Measurements from ENCODE around the gene EMB.
"Not testable (repeated sequence)": the region's sequence is repeated elsewhere in the genome, so short reads cannot be mapped to it uniquely, and the experiment has no call there.

EMB gene

DNA sequence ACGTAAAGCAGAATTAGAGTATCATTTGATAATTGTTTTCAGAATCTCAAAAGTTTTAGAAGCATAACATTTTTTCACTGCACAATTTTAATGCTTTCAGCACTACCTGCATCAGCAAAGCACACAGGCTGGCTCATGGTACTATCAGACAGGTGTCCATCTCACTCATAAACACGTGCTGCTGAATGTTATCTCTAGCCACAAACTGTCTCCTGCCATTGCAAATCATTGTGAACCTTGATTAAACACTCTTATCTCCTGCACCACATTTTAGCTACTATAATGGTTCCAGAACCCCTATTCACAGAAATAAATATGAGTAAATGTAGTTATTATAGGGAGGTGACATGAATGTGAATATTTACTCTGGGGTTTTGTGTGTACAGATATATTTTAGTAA is 56.7 kb downstream of the EMB start:
- Mint-ChIP-seq H3K27ac (peak overlapping the region; percentile 41), H3K4me1 (peaks cover 29% of the 10 kb centered on the region), H3K36me3 (peaks cover 44% of the 10 kb centered on the region)
- H3K4me3 Mint-ChIP-seq, H3K27me3 Mint-ChIP-seq, H3K9me3 Mint-ChIP-seq: not testable (repeated sequence)

GRCh38 chr5:50376696-50377095 is 64.4 kb downstream of the EMB start:
- H3K36me3 Mint-ChIP-seq: peaks cover 20% of the 10 kb centered on the region
- H3K9me3 Mint-ChIP-seq, H3K27me3 Mint-ChIP-seq, H3K27ac Mint-ChIP-seq, H3K4me3 Mint-ChIP-seq: not testable (repeated sequence)
- peaks cover 23% of the 10 kb centered on the region for H3K4me1 Mint-ChIP-seq

DNA sequence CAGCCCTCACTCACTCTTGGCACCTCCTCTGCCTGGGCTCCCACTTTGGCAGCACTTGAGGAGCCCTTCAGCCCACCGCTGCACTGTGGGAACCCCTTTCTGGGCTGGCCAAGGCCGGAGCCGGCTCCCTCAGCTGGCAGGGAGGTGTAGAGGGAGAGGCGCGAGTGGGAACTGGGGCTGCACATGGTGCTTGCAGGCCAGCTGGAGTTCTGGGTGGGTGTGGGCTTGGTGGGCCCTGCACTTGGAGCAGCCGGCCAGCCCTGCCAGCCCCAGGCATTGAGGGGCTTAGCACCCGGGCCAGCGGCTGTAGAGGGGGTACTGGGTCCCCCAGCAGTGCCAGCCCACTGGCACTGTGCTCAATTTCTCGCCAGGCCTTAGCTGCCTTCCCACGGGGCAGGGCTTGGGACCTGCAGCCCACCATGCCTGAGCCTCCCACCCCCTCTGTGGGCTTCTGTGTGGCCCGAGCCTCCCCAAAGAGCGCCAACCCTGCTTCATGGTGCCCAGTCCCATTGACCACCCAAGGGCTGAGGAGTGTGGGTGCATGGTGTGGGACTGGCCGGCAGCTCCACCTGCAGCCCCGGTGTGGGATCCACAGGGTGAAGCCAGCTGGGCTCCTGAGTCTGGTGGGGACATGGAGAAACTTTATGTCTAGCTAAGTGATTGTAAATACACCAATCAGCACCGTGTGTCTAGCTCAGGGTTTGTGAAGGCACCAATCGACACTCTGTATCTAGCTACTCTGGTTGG is 71.6 kb downstream of the EMB start:
- H3K27me3 Mint-ChIP-seq, H3K27ac Mint-ChIP-seq, H3K4me3 Mint-ChIP-seq: not testable (repeated sequence)
- H3K9me3 Mint-ChIP-seq: peaks cover 12% of the 10 kb centered on the region
- peaks cover 26% of the 10 kb centered on the region for H3K36me3 Mint-ChIP-seq
- peaks cover 12% of the 10 kb centered on the region for H3K4me1 Mint-ChIP-seq

DNA sequence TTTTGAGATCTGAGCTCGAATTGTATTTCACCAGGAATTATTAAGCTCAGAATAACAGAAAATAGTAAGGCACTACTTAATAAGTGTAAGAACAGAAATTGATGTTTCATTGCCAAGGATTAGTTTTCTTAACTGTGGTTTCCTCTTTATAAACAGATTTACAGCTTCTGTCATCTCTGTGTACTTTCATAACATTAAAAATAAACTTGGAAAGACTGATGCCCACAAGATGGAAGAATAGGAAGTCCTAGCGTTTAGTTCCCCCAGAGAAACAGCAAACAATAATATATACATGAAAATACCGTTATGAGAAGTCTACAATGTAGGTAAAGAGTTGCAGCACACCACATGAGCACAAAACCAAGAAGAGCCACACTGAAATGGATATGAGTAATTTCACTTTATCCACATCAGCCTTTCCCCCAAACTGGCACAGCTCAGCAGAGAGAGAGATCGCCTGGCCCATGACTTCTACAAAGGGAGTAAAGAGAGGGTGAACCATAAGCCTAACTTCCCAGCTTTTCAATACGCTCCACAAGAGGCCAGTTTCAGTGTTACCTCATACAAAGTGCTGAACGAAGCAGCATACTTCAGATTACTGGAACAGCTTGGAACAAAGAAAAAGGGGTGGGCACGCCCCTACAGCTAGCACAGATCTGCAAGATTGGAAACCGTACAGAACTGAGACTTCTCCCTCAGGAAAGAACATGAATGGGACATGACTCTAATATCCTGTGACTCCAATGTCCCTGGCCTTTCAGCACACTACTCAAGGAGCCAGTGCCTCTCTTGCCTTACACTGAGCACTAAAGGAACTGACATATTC is 75.4 kb downstream of the EMB start:
- Mint-ChIP-seq H3K9me3 (peaks cover 12% of the 10 kb centered on the region), H3K27ac (peak overlapping the region; percentile 49), H3K4me1 (peaks cover 35% of the 10 kb centered on the region), H3K4me3 (no peak overlapping the region), H3K36me3 (peaks cover 28% of the 10 kb centered on the region), H3K27me3 (no peaks in the 10 kb centered on the region)

DNA sequence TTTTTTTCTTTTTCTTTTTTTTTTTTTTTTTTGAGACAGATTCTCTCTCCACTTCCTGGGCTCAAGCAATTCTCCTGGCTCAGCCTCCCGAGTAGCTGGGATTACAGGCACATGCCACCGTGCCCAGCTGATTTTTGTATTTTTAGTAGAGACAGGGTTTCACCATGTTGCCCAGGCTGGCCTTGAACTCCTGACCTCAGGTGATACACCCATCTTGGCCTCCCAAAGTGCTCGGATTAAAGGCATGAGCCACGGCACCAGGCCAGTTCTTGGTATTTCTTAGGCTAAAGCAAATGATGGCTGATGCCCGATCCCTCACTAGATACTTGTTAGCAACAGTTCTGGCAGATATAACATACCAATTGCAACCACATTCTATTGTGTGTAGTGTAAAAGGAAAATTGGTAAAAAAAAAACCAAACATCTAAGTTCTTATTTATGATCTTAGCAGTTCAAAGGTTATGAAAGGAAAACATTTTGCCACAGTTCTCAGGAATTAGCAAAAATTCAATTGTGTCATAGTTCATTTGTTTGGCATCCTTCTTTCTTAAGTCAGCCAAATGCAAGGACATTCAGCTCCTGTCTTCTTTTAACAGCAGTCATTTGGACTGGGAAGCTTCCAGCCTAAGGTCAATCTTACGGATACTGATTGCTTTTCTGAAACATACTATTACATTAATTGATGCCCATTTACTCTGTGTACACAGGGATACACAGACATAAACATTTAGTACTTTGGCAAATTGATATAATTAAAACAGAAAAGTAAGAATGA is 76.4 kb downstream of the EMB start:
- Mint-ChIP-seq H3K9me3 (peaks cover 12% of the 10 kb centered on the region), H3K27ac (peak overlapping the region; percentile 68), H3K4me3 (peak overlapping the region; percentile 2), H3K4me1 (peaks cover 39% of the 10 kb centered on the region), H3K36me3 (peaks cover 26% of the 10 kb centered on the region)
- not testable (repeated sequence) for H3K27me3 Mint-ChIP-seq

GRCh38 chr5:50359187-50359586 is 81.9 kb downstream of the EMB start:
- H3K4me3 Mint-ChIP-seq: no peak overlapping the region
- H3K27me3 Mint-ChIP-seq: no peaks in the 10 kb centered on the region

GRCh38 chr5:50352382-50352781 is 88.7 kb downstream of the EMB start:
- H3K36me3 Mint-ChIP-seq: peaks cover 8% of the 10 kb centered on the region
- peaks cover 6% of the 10 kb centered on the region for H3K4me1 Mint-ChIP-seq
- no peaks in the 10 kb centered on the region for H3K9me3 Mint-ChIP-seq
- H3K4me3 Mint-ChIP-seq: no peak overlapping the region
- no peak overlapping the region for H3K27ac Mint-ChIP-seq
- no peaks in the 10 kb centered on the region for H3K27me3 Mint-ChIP-seq

More at GRCh38 chr5:50359187-50359586, 81.9 kb downstream of the EMB start:
- Mint-ChIP-seq H3K9me3 (no peaks in the 10 kb centered on the region), H3K27ac (no peak overlapping the region), H3K36me3 (peaks cover 15% of the 10 kb centered on the region), H3K4me1 (peaks cover 25% of the 10 kb centered on the region)
